HG03280 (cell line): ENCODE data around the gene UCP1.
"Not testable (repeated sequence)": the region's sequence is repeated elsewhere in the genome, so short reads cannot be mapped to it uniquely, and the experiment has no call there.

Experiments used
- ATAC-seq: cut with Tn5 transposase; IDR thresholded peaks from one replicate; pipeline ENCODE4 v1.9.1; 2021; ENCODE audit warnings: mild to moderate bottlenecking, moderate library complexity; ENCODE audit not compliant: unreplicated experiment

UCP1 gene

GRCh38 chr4:140556372-140557085 lies 12.2 kb downstream of the UCP1 start:
- ATAC-seq, result peak; percentile 99

DNA sequence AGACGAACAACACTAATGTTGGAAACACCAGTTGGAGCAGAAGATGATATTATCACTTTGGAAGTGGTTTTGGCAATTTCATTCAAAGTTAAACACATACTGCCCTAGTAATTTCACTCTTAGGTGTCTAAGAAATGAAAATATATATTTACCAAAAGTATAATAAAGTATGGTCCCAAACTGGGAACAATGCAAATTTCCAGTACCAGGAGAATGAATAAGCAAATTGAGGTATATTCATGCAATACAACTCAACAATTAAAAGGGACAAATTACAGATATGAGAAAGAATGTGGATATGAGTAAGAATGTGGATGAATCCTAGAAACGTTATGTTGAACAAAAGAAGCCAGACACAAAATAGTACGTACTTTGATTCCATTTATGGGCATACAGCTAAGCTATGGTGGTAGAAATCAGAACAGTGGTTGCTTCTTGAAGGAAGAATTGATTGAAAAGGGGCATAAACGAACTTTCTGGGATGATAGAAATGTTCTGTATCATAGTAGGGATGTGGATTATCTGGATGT lies 34.7 kb downstream of the UCP1 start:
- ATAC-seq, result no peak

- no peak for ATAC-seq
Observed at GRCh38 chr4:140529434-140529833, 39.3 kb downstream of the UCP1 start.

DNA sequence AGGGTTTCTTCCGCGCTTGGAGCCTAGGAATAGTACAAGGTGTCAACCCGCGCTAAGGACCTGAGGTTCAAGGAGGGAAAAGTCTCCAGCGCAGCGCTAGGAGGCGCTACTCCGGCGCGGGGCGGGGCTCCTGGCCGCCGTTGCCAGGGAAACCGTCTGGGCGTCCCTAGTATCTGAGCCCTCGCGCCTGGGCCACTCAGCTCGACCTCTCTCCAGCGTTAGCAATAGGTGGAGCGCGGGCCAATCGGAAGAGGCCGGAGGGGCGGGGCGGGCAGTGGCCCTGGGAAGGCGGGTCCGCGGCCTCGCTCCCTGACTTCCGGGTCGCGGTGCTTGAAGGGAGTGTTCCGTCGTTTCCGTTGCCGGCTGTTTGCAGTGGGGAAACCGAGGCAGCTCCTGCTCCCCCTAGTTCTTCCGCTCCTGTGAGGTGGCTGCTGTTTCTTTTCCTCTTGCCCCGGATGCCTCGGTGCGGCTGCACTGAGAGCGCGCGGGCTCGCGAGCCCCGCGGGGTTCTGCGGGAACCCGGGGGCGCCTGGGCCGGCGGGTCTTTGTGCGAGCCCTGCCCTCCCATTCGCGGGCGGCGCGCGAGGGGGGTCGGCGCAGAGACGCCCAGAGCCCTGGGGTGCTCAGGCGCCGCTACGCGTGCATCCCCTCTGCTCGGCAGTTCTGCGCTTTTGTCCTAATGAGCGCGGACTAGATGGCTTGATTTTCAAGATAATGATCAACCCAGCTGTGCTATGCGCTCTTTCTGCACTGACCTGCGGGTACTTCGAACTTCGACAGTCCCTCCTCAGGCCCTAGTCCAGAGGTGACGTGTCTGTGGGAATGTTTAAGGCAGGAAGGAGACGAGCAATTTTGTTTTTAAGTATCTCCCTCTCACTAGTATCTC lies 44.7 kb downstream of the UCP1 start, which contains the start of gene ELMOD2:
Gene ELMOD2, plus strand, starts transcription at position 312 of the 886 bp plus-strand sequence. CDS start 1,261 bp downstream, outside the sequence.
- ATAC-seq, result peak; percentile 100

DNA sequence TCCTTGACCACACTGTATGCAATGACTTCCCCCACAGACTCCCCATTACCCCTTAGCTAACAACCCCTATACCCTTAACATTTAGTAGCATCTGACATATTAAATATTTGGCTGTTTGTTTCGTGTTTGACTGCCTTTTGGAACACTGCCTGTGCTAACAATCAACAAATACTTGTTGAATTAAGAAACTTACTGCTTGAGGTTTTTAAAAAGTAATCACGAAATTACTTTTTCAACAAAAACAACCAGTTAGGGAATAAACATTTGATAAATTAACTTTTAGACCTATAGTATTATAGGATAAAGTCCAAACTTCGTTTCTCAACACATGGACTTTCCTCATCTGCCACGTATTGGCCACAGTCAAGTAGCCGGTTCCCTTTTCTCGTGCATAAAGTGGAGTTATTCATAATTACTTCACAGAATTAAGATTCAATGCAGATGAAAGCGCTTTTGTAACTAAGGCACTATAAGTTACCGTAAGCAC lies 45.3 kb downstream of the UCP1 start:
- peak; percentile 8 for ATAC-seq

DNA sequence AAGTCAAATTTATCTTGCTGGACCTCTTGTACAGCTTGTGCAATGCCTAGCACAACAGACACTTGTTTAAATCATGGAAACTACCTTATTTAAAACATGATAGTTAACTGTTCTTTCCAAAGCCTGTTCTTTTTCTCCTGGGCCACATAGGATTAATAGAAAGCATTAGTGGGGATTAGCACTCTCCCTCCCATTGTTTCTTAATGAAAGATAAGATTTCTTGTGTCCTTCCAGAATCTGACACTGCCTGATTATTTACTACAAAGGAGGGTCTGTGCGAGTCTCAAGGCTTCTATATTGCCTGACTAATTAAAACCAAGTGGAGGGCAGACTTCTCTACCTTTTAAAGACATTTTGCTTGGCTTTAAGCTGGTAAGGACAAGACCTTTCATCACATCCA lies 53.3 kb downstream of the UCP1 start:
- ATAC-seq, result no peak

- not testable (repeated sequence) for ATAC-seq
Observed at GRCh38 chr4:140513765-140514164, 55.0 kb downstream of the UCP1 start.
